DOHH2 (cell line): ENCODE measurements around the gene MED14.
A peak's percentile ranks its signal among the peaks of the same experiment; 100 is the strongest.

ENCODE experiments used
- H3F3A ChIP-seq: fragments of 200-600 bp; sonication (generic), shearing (Covaris generic); 2 replicates; pipeline ENCODE4 v1.6.0; 2016; ENCODE audit warnings: antibody characterized with exemption, mild to moderate bottlenecking; ENCODE audit not compliant: control insufficient read depth, insufficient read depth
- H3K27ac ChIP-seq: fragments of 200-600 bp; sonication (generic); 2 replicates; pipeline ENCODE4 v1.5.1; 2014; ENCODE audit warnings: low read depth, mild to moderate bottlenecking, low read length, moderate library complexity
- H3K27me3 ChIP-seq: fragments of 200-600 bp; sonication (generic); 2 replicates; pipeline ENCODE4 v1.6.1; 2014; ENCODE audit warnings: mild to moderate bottlenecking, low read length, mixed read lengths; ENCODE audit not compliant: control insufficient read depth
- H3K36me3 ChIP-seq: fragments of 200-600 bp; sonication (generic); 2 replicates; pipeline ENCODE4 v1.6.1; 2014; ENCODE audit warnings: mild to moderate bottlenecking, low read length, moderate library complexity, mixed read lengths; ENCODE audit not compliant: control insufficient read depth
- H3K4me1 ChIP-seq: fragments of 200-600 bp; sonication (generic); 2 replicates; pipeline ENCODE4 v1.6.1; 2014; ENCODE audit warnings: mild to moderate bottlenecking, low read length, mixed read lengths; ENCODE audit not compliant: control insufficient read depth
- H3K4me2 ChIP-seq: fragments of 200-600 bp; sonication (generic); 2 replicates; pipeline ENCODE4 v1.6.0; 2014; ENCODE audit warnings: mild to moderate bottlenecking, low read length, moderate library complexity
- H3K4me3 ChIP-seq: fragments of 200-600 bp; sonication (generic); 2 replicates; pipeline ENCODE4 v1.5.1; 2014; ENCODE audit warnings: mild to moderate bottlenecking, low read length, mixed read lengths
- H3K79me2 ChIP-seq: fragments of 200-600 bp; sonication (generic); 2 replicates; pipeline ENCODE4 v1.6.1; 2014; ENCODE audit warnings: mild to moderate bottlenecking, low read length, mixed read lengths; ENCODE audit not compliant: control insufficient read depth
- H3K9me2 ChIP-seq: fragments of 200-600 bp; sonication (generic); replicated peaks from 2 replicates; pipeline ENCODE4 v1.6.1; 2014; ENCODE audit warnings: mild to moderate bottlenecking, low read length, mixed read lengths; ENCODE audit not compliant: control insufficient read depth
- H3K9me3 ChIP-seq: fragments of 200-600 bp; sonication (generic); 2 replicates; pipeline ENCODE4 v1.6.1; 2014; ENCODE audit warnings: antibody characterized with exemption, low read length, mixed read lengths; ENCODE audit not compliant: control insufficient read depth, insufficient read depth
- H4K20me1 ChIP-seq: fragments of 200-600 bp; sonication (generic); 2 replicates; pipeline ENCODE4 v1.6.0; 2014; ENCODE audit warnings: low read depth, mild to moderate bottlenecking, antibody characterized with exemption, low read length, moderate library complexity; ENCODE audit not compliant: control insufficient read depth, insufficient read depth
- CTCF ChIP-seq: fragments of 200-600 bp; sonication (generic); IDR thresholded peaks from one replicate; pipeline ENCODE4 v1.5.1; 2014; ENCODE audit warnings: antibody characterized with exemption, mild to moderate bottlenecking, low read depth, low read length; ENCODE audit not compliant: poor library complexity, severe bottlenecking
- EZH2phosphoT487 ChIP-seq: fragments of 200-600 bp; sonication (generic); IDR thresholded peaks from 2 replicates; pipeline ENCODE4 v1.6.1; 2017; ENCODE audit warnings: borderline replicate concordance, mild to moderate bottlenecking, antibody characterized with exemption, low read length, moderate library complexity, mixed read lengths

The MED14 gene

GRCh38 chrX:40749681-40750494 is 14.5 kb upstream of the MED14 start:
- Histone ChIP-seq H3K4me1 (peaks cover 10% of the 10 kb centered on the region), H3K4me3 (0 out of 2 replicates have a peak overlapping the region, but pooled peaks have one; percentile 28), H3K4me2 (peak overlapping the region; percentile 44), H3K9me3 (no peaks in the 10 kb centered on the region), H3K27ac (no peak overlapping the region), H4K20me1 (no peaks in the 10 kb centered on the region), H3F3A (no peaks in the 10 kb centered on the region), H3K36me3 (no peaks in the 10 kb centered on the region), H3K9me2 (no peaks in the 10 kb centered on the region), H3K79me2 (no peaks in the 10 kb centered on the region), H3K27me3 (no peaks in the 10 kb centered on the region)
- TF ChIP-seq CTCF (no peak), EZH2phosphoT487 (no peak)

GRCh38 chrX:40748977-40749376 is 13.6 kb upstream of the MED14 start:
- Histone ChIP-seq H3K9me3 (no peaks in the 10 kb centered on the region), H3K4me2 (no peak overlapping the region), H3K4me3 (no peak overlapping the region), H4K20me1 (no peaks in the 10 kb centered on the region), H3K9me2 (no peaks in the 10 kb centered on the region), H3K79me2 (no peaks in the 10 kb centered on the region), H3F3A (no peaks in the 10 kb centered on the region), H3K4me1 (peaks cover 10% of the 10 kb centered on the region), H3K36me3 (no peaks in the 10 kb centered on the region), H3K27me3 (no peaks in the 10 kb centered on the region), H3K27ac (no peak overlapping the region)
- TF ChIP-seq EZH2phosphoT487: no peak
- no peak for TF ChIP-seq CTCF

- TF ChIP-seq EZH2phosphoT487 (no peak), CTCF (no peak)
- H3K27me3 ChIP-seq: no peaks in the 10 kb centered on the region
Measured at GRCh38 chrX:40746521-40746920, 11.2 kb upstream of the MED14 start.

More at GRCh38 chrX:40746521-40746920, 11.2 kb upstream of the MED14 start:
- Histone ChIP-seq H3K27ac (no peak overlapping the region), H3K9me3 (no peaks in the 10 kb centered on the region), H3K9me2 (no peaks in the 10 kb centered on the region), H3K4me3 (no peak overlapping the region), H4K20me1 (no peaks in the 10 kb centered on the region), H3K4me1 (peaks cover 10% of the 10 kb centered on the region), H3K4me2 (no peak overlapping the region), H3K79me2 (no peaks in the 10 kb centered on the region), H3F3A (no peaks in the 10 kb centered on the region), H3K36me3 (no peaks in the 10 kb centered on the region)
